HG02852 (cell line): Measurements from ENCODE around the gene PPM1J.

Source experiments
- ATAC-seq: cut with Tn5 transposase; IDR thresholded peaks from one replicate; pipeline ENCODE4 v1.9.1; 2021; ENCODE audit warnings: mild to moderate bottlenecking, moderate library complexity; ENCODE audit not compliant: unreplicated experiment

PPM1J gene

GRCh38 chr1:112692681-112693080, 22.5 kb downstream of the PPM1J start:
- ATAC-seq, result no peak

GRCh38 chr1:112689842-112690237, 25.3 kb downstream of the PPM1J start:
- ATAC-seq, result no peak

- no peak for ATAC-seq
Measured at GRCh38 chr1:112689196-112689841, 25.8 kb downstream of the PPM1J start.

- ATAC-seq, result no peak
Measured at GRCh38 chr1:112688781-112689193, 26.3 kb downstream of the PPM1J start.

DNA sequence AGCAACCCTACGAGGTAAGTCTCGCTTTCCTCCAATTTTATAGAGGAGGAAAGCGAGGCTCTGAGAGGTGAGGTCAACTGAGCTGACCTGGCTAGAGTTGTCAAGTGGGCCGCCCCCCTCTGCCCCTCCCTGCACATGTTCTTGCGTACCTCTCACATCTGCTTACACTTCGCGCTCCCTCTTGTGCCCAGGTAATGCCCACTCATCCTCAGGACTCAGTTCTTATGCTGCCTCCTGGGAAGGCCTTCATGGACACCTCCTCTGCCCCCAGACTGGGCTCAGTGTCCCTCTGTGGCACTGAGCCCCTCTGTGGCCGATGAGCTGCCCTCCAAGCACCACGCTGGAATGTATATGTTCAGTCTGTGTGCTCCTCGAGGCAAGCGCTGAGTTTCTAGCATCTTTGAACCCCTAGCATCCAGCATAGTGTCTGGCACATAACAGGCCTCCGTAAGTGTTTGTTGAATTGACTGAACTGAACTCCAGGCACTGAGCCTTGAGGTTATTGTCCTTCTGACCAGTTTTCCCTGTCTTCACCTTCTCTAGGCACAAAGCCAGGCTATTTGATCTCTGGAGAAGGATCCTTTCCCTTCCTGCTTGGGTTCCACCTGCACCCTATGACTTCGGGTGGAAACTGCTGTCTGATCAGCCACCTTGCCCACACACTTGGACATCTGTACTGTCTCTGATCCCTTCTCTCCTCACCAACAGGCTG, 27.2 kb downstream of the PPM1J start:
- no peak for ATAC-seq

DNA sequence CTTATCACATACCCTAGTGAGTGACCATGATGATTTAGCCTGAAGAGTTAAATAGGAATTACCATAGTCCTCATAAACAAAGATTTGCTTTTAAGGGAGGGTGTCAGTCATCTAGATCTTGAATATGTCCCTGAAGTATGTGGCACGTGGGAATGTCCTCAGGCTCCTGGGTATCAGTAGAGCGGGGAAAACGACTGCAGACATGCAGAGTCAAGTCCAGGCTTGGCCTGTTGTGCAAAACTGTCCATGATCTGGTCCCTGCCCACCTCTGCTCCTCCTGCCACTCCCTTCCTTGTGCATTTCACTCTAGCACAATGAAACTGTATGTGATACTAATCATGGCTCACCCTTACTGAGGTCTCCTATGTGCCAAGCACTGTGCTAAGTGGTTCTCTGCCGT, 27.8 kb downstream of the PPM1J start:
- no peak for ATAC-seq

DNA sequence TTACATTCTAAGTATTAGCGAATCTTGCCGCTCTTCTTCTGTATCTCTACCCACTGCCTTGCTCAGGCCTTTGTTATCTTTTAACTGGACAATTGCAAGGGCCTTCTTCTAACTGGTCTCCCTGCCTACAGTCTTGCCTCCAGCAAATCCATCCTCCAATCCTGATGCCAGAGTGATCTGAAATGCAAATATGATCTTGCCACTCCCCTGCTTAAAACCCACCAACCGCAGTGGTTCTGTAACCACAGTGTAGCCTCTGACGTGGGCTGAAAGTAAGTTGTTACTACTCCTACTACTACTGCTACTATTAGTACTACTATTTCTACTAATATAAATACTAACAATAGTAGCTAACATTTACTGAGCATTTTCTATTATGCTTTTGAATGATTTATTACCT, 28.3 kb downstream of the PPM1J start:
- ATAC-seq, result no peak

DNA sequence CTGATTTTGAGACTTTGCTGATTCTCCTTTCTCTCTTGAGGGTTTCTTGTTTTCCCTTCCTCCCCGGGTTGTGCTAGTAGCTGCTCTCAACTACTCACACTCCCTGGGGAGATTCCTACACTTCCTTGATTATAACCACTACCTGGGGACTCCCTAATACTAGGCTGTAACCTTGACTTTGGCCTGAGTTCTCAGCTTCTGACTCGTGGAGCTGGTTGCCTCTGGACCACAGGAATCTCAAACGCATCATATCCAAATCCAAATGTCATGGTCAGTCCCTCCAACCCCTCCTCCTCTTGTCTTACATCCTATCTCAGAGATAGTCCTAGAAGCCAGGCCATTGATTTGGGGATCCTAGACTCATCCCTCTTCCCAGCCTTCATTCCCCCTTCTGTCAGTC, 28.7 kb downstream of the PPM1J start:
- ATAC-seq, result no peak

- no peak for ATAC-seq
Measured at GRCh38 chr1:112685913-112686312, 29.2 kb downstream of the PPM1J start.

DNA sequence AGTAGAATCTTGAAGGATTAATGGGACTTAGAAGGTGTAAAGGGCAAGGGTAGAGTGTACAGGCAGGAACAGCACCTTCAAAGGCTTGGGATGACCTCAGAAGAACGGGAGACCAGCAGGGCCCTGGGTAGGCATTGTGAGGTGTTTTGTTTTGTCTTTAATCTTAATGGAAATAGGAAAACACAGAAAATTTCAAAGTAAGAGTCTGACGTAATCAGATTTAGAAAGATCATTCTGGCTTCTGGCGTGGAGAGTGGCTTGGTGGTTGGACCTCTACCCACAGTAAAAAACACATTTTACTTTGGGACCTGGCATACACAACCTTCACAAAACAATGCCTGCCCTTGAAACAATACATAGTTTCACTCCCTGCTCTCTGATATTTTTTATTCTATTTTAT, 36.5 kb downstream of the PPM1J start:
- no peak for ATAC-seq

GRCh38 chr1:112677501-112677900, 37.6 kb downstream of the PPM1J start:
- no peak for ATAC-seq

GRCh38 chr1:112676543-112676942, 38.6 kb downstream of the PPM1J start:
- no peak for ATAC-seq

- ATAC-seq, result no peak
Measured at GRCh38 chr1:112675728-112676381, 39.3 kb downstream of the PPM1J start.

DNA sequence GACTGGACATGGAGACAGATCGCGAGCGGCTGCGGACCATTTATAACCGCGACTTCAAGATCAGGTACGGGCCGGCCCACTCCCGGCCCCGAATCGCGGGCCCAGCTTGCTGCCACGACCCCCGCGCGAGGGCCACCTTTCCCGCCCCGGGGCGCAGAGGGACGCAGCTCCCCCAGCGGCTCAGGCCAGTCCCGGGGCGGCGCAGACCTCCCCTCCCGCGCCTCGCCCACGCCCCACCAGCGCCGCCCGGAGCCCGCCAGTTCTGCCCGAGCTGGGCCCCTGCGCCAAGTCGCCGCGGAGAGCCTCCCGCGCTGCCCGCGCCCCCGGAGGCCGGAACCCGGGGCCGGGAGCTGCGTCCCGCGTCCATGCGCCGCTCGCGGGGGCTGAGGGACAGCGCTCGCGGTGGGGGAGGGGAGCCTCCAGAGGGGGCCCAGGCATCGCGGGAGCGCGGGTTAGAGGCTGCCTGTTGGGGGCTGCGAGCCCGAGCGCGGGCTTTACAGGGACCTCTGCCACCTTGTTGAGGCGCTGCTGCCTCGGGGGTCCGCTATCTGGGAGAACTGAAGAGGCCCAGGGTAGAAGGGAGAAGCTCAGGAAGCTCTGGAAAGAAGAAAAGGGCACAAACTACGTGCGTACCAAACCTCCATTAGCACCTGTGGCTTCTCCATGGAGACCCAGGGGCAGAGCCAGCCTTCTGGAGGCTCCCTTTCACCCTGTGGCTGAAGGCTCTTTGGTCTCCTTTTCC, 40.0 kb downstream of the PPM1J start:
- peak; percentile 52 for ATAC-seq

DNA sequence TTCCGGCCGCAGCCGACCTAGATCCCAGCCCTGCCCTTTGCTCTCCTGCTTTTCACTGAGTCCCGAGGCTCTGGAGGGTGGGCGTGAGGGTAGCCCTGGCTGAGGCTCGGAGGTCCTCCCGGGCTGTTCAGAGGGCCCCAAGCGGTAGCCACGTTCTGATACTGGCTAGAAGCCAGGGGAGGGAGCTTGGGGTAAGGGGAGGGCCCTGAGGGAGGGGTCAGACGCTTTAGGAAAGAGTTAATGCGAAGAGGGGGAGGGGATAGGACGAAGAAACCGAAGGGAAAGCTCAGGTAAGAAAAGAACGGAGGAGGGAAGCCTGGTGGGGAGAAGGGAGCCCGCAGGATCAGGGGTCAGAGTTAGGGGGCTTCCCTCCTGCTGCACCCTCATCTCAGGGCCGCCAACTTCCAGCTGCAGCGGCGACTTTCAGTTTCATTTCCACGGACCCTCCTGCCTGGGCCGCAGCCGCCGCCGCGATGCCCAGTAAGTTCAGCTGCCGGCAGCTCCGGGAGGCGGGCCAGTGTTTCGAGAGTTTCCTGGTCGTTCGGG, 40.6 kb downstream of the PPM1J start, which contains the start of gene MOV10:
Gene MOV10, plus strand, starts transcription at position 220 of the 546 bp plus-strand sequence. Its CDS starts 254 bp downstream, at position 474.
- peak; percentile 62 for ATAC-seq

DNA sequence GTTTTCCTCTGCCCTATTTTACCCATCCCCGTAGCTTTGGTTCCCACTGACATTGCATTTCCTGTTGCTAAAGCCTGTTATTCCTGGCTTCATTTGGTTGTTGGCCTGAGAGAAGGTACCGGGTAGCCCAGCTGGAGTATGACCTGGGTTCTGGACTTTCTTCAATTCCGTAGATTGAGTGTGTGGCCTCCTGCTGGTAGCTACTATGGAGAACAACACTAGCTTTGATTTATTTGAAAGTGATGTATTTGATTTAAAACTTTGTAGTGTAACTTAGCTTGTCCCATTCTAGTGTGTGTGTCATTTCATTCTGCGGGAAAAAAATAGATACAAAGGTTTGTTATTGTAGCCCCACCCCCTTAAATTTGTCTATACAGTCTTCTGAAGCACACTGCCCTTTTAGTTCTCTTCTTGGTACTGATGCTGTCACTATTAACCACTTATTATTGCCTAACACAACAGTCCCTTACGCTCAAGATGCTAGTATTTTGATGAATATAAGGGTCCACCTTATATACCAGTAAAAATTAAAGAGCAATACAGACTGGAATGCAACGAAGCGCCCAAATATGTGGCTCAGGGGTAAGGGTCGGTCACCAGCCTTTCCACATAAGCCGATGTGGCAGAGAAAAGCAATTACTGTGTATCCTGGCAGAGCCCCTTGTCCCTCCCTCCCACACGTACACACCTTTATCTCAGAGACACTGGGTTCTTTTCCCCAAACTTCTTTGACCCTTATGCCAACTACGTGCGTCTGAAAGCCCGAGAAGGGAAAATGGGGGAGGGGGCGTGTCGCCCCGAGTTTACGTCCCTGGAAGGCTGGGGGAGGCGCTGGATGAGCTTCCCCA, 41.3 kb downstream of the PPM1J start:
- ATAC-seq, result peak; percentile 1

DNA sequence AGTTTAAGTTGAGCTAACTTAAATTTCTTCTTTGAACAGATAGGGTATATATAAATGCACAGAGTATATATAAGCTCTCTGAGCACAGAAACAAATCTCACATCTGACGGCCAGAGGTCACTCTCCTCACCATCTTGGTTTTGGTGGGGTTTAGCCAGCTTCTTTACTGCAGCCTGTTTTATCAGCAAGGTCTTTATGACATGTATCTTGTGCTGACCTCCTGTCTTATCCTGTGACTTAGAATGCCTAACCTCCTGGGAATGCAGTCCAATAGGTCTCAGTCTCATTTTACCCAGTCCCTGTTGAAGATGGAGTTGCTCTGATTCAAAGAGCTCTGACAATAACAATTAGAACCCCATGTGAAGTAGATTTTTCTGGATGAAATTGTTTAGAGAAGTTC, 42.3 kb downstream of the PPM1J start:
- ATAC-seq, result no peak

GRCh38 chr1:112672009-112672408, 43.1 kb downstream of the PPM1J start:
- no peak for ATAC-seq

DNA sequence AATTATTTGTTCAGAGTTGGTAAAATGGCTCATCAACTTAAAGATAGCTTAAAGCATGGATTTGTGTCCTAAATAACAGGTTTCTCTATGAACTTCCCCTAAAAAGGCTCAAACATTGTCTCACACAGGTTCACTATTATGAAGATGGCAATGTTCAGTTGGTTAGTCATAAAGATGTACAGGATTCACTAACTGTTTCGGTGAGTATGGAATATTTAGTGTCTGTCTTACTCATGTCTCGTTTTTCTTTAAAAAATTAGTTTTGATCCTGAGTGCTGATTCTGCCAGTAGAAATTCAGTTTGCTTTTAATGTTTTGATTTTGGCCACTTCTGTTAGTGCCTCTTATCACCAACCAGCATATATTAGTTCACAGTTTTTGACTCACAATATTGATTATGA, 48.2 kb downstream of the PPM1J start:
- no peak for ATAC-seq

DNA sequence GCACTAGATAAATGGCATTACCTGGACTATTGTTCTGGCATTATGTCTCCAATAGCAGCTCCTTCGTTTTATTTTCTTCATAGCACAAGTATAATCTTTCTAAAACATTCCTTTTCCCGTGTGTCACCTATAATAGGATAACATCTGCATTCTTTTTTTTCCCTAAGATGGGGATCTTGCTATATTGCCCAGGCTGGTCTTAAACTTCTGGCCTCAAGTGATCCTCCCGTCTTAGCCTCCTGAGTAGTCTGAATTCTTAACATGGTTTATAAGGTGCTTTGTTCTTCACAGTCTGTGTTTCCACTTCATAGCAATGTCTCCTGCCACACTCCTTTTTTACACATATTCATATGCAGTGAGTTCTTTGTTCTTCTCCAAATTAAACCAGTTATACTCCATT, 49.3 kb downstream of the PPM1J start:
- no peak for ATAC-seq
